Neural cell (in vitro differentiated cells): ENCODE measurements around the gene LMO2. TPM values are rescaled to one million over a fixed set of nuclear protein-coding genes. Genes with fewer than 3 reads are reported as not detected.
A peak's percentile ranks its signal among the peaks of the same experiment; 100 is the strongest.

Experiments used
- H2AFZ ChIP-seq: fragments of 200-600, 300-800 bp; sonication (generic), shearing (Covaris generic); 2 replicates; pipeline ENCODE4 v1.6.0; 2014; ENCODE audit warnings: low read depth, mild to moderate bottlenecking, antibody characterized with exemption, low read length, moderate library complexity
- H3F3A ChIP-seq: fragments of 200-600 bp; shearing (Covaris generic); 2 replicates; pipeline ENCODE4 v1.6.1; 2016; ENCODE audit warnings: mild to moderate bottlenecking, moderate library complexity, mixed read lengths, antibody characterized with exemption, low read length; ENCODE audit not compliant: insufficient read depth, poor library complexity, severe bottlenecking
- H3K27ac ChIP-seq: fragments of 200-600, 300-800 bp; sonication (generic), shearing (Covaris generic); 2 replicates; pipeline ENCODE4 v1.5.1; 2014; ENCODE audit warnings: mild to moderate bottlenecking, low read length, moderate library complexity
- H3K27me3 ChIP-seq: fragments of 300-800, 200-600 bp; sonication (generic), shearing (Covaris generic); 2 replicates; pipeline ENCODE4 v1.6.0; 2014; ENCODE audit warnings: mild to moderate bottlenecking, low read depth, low read length, moderate library complexity; ENCODE audit not compliant: insufficient read depth
- H3K36me3 ChIP-seq: fragments of 300-800, 200-600 bp; sonication (generic), shearing (Covaris generic); 2 replicates; pipeline ENCODE4 v1.5.1; 2014; ENCODE audit warnings: mild to moderate bottlenecking, antibody characterized with exemption, low read length, moderate library complexity; ENCODE audit not compliant: insufficient read depth
- H3K4me2 ChIP-seq: fragments of 300-800, 200-600 bp; sonication (generic), shearing (Covaris generic); 2 replicates; pipeline ENCODE4 v1.6.0; 2014; ENCODE audit warnings: mild to moderate bottlenecking, low read length
- H3K4me3 ChIP-seq: fragments of 300-800, 200-600 bp; sonication (generic), shearing (Covaris generic); 2 replicates; pipeline ENCODE4 v1.5.1; 2014; ENCODE audit warnings: mild to moderate bottlenecking, low read length, moderate library complexity
- H3K79me2 ChIP-seq: fragments of 200-600 bp; shearing (Covaris generic); replicated peaks from 2 replicates; pipeline ENCODE4 v1.6.0; 2014; ENCODE audit warnings: mild to moderate bottlenecking, low read length, moderate library complexity; ENCODE audit not compliant: insufficient read depth
- H3K9ac ChIP-seq: fragments of 300-800, 200-600 bp; sonication (generic), shearing (Covaris generic); 2 replicates; pipeline ENCODE4 v1.6.1; 2016; ENCODE audit warnings: mild to moderate bottlenecking, low read length, mixed read lengths
- H3K9me2 ChIP-seq: fragments of 200-600 bp; shearing (Covaris generic); 2 replicates; pipeline ENCODE4 v1.6.1; 2016; ENCODE audit warnings: mild to moderate bottlenecking, low read length, mixed read lengths; ENCODE audit not compliant: insufficient read depth
- H3K9me3 ChIP-seq: fragments of 200-600, 300-800 bp; sonication (generic), shearing (Covaris generic); 2 replicates; pipeline ENCODE4 v1.6.1; 2016; ENCODE audit warnings: mild to moderate bottlenecking, mixed run types, low read length, moderate library complexity, mixed read lengths
- H4K20me1 ChIP-seq: fragments of 200-600 bp; shearing (Covaris generic); 2 replicates; pipeline ENCODE4 v1.6.1; 2016; ENCODE audit warnings: mild to moderate bottlenecking, mixed run types; ENCODE audit not compliant: insufficient read depth
- CTCF ChIP-seq: fragments of 450-650 bp; IDR thresholded peaks from 2 replicates; pipeline ENCODE4 v1.5.1; 2014; ENCODE audit warnings: antibody characterized with exemption, mild to moderate bottlenecking, moderate library complexity; ENCODE audit not compliant: poor library complexity, severe bottlenecking
- EP300 ChIP-seq: fragments of 450-650 bp; conservative IDR thresholded peaks from 2 replicates; pipeline ENCODE4 v1.6.1; 2014; ENCODE audit warnings: antibody characterized with exemption, mild to moderate bottlenecking, moderate library complexity; ENCODE audit not compliant: poor library complexity, severe bottlenecking
- POLR2AphosphoS5 ChIP-seq: IDR thresholded peaks from 2 replicates; pipeline ENCODE4 v1.6.1; 2012
- RAD21 ChIP-seq: fragments of 450-650 bp; conservative IDR thresholded peaks from 2 replicates; pipeline ENCODE4 v1.6.1; 2014; ENCODE audit warnings: antibody characterized with exemption, mild to moderate bottlenecking, moderate library complexity
- REST ChIP-seq: IDR thresholded peaks from 2 replicates; pipeline ENCODE4 v1.6.1; 2012; ENCODE audit warnings: borderline replicate concordance
- SMC3 ChIP-seq: fragments of 450-650 bp; conservative IDR thresholded peaks from 2 replicates; pipeline ENCODE4 v1.6.1; 2014; ENCODE audit warnings: antibody characterized with exemption, mild to moderate bottlenecking, moderate library complexity; ENCODE audit not compliant: poor library complexity
- TAF1 ChIP-seq: IDR thresholded peaks from 2 replicates; pipeline ENCODE4 v1.6.1; 2012; ENCODE audit warnings: low read depth
- polyA plus RNA-seq: library from polyadenylated mRNA; depleted of rRNA; stranded (reverse); fragments of >200 nt; gene quantifications from 2 replicates; pipeline ENCODE4 v1.2.3, GENCODE V29; 2014

LMO2 gene
- polyA plus RNA-seq, 1 donor from 2014 or later: 33.2 TPM

- Histone ChIP-seq H3K36me3 (no peaks in the 10 kb centered on the region), H2AFZ (no peak overlapping the region), H3K4me3 (no peak overlapping the region), H3K27ac (no peak overlapping the region), H3K9ac (no peak overlapping the region), H3K9me2 (no peaks in the 10 kb centered on the region), H3K9me3 (no peaks in the 10 kb centered on the region), H3K79me2 (no peaks in the 10 kb centered on the region), H3K4me2 (no peak overlapping the region), H3K27me3 (peaks cover 26% of the 10 kb centered on the region), H4K20me1 (no peaks in the 10 kb centered on the region), H3F3A (no peaks in the 10 kb centered on the region)
- no peak for TF ChIP-seq POLR2AphosphoS5
- no peak for TF ChIP-seq EP300
- no peak for TF ChIP-seq RAD21
- no peak for TF ChIP-seq CTCF
- no peak for TF ChIP-seq REST
- no peak for TF ChIP-seq TAF1
- TF ChIP-seq SMC3: no peak
These were observed 60.8 kb downstream of the LMO2 start for GRCh38 chr11:33830903-33831648.

- TF ChIP-seq EP300 (no peak), SMC3 (peak; percentile 79), RAD21 (peak; percentile 83), CTCF (peak; percentile 85)
- Histone ChIP-seq H4K20me1 (no peaks in the 10 kb centered on the region), H3K9ac (no peak overlapping the region)
These were observed 62.3 kb downstream of the LMO2 start for GRCh38 chr11:33829430-33830141.

More at GRCh38 chr11:33829430-33830141, 62.3 kb downstream of the LMO2 start:
- no peaks in the 10 kb centered on the region for H3K9me2 ChIP-seq
- H3K4me3 ChIP-seq: peak overlapping the region; percentile 62
- no peaks in the 10 kb centered on the region for H3F3A ChIP-seq
- H3K27ac ChIP-seq: no peak overlapping the region
- H3K4me2 ChIP-seq: no peak overlapping the region
- H3K79me2 ChIP-seq: no peaks in the 10 kb centered on the region
- H2AFZ ChIP-seq: no peak overlapping the region
- no peaks in the 10 kb centered on the region for H3K9me3 ChIP-seq
- H3K27me3 ChIP-seq: peaks cover 30% of the 10 kb centered on the region
- H3K36me3 ChIP-seq: no peaks in the 10 kb centered on the region
